Measurements from ENCODE around the gene OR51D1. TPM values are rescaled to one million over a fixed set of nuclear protein-coding genes. Genes with fewer than 3 reads are reported as not detected.

The OR51D1 gene
- total and polyA plus RNA-seq, 2 of the 8 experiments (the other 6 are each of a cell fraction or from before 2014, with no cell fraction given): not detected

- no peak within 1 kb of the TSS for H2AK5ac ChIP-seq (ENCODE audit: low read depth, low read length)
- no peak within 1 kb of the TSS for H2BK12ac ChIP-seq (ENCODE audit: low read depth, low read length)
- H3K79me1 ChIP-seq (ENCODE audit: low read depth, low read length): no peaks in the 10 kb centered on the region
- H2BK5ac ChIP-seq (ENCODE audit: low read depth, low read length): no peak within 1 kb of the TSS
- ChIA-PET POLR2A (ENCODE audit: partially characterized antibody) (interaction anchor here (1.4 kb wide), 1 partner anchor 10 kb away, joined by 3 read pairs; no protein-coding TSS in a partner anchor), CTCF (ENCODE audit: partially characterized antibody) (no interaction called here)
- H3K36me3 ChIP-seq (ENCODE audit: control insufficient read depth in 2 of 4, insufficient read depth in 4 of 4, low read length in 3 of 4): no peaks in the 10 kb centered on the region; a peak in 1 of 8 replicates
- no peak within 1 kb of the TSS for H3K4me2 ChIP-seq (ENCODE audit: insufficient read depth in 1 of 2, low read depth in 2 of 2, low read length in 2 of 2)
- no peak within 1 kb of the TSS for H2AFZ ChIP-seq (ENCODE audit: low read length)
- WGBS, 2 experiments (ENCODE audit: extremely low coverage in 1 of 2, insufficient coverage in 1 of 2, insufficient read length in 1 of 2, insufficient replicate concordance in 2 of 2, low coverage in 1 of 2, low lambda C conversion rate in 2 of 2, missing lambda C conversion rate in 1 of 2): 75% methylated on average over 1 of the region's 1 CpG; no CpG with 5 or more reads in 1 of the 2 experiments
- H2BK20ac ChIP-seq (ENCODE audit: low read length): no peak within 1 kb of the TSS
- no peaks in the 10 kb centered on the region; the same call in 1 of the 2 replicates for H3K23me2 ChIP-seq (ENCODE audit: low read depth, low read length)
- H3K4me3 ChIP-seq (ENCODE audit: extremely low read depth in 1 of 4, insufficient read depth in 2 of 4, low read depth in 3 of 4, low read length in 4 of 4): no peak within 1 kb of the TSS
- H4K8ac ChIP-seq (ENCODE audit: extremely low read depth, insufficient read depth, low read length): no peak within 1 kb of the TSS
- no peak for FAIRE-seq
- no peak within 1 kb of the TSS for H3K23ac ChIP-seq (ENCODE audit: insufficient read length)
- H3K56ac ChIP-seq (replicated peaks; ENCODE audit: insufficient read length, low read depth, low read length): no peak within 1 kb of the TSS
- TF ChIP-seq RFX5 (IDR thresholded peaks at IDR 0.05; ENCODE audit: borderline replicate concordance, low read depth, low read length): no peak
- TF ChIP-seq SIN3A (conservative IDR thresholded peaks at IDR 0.05 in 1 of 2, IDR thresholded peaks at IDR 0.05 in 1 of 2; ENCODE audit: low read depth in 1 of 2, low read length in 2 of 2): no peak
- TF ChIP-seq SUZ12 (IDR thresholded peaks at IDR 0.05; ENCODE audit: low read length): no peak
- no peak within 1 kb of the TSS for H2BK15ac ChIP-seq (ENCODE audit: low read length)
- no peak within 1 kb of the TSS for H3K27ac ChIP-seq (ENCODE audit: low read depth, low read length)
- no peak within 1 kb of the TSS for H3K14ac ChIP-seq (ENCODE audit: insufficient read length)
- H3K27me3 ChIP-seq (replicated peaks in 1 of 4; ENCODE audit: control insufficient read depth in 3 of 4, extremely low read depth in 1 of 4, insufficient read depth in 3 of 4, low read length in 3 of 4): no peaks in the 10 kb centered on the region
- H3K9me3 ChIP-seq (ENCODE audit: insufficient read depth in 2 of 2, low read depth in 1 of 2, low read length in 1 of 2): no peaks in the 10 kb centered on the region
- no peak within 1 kb of the TSS for H3K9ac ChIP-seq (replicated peaks in 1 of 4; ENCODE audit: extremely low read depth in 1 of 4, low read depth in 3 of 4, low read length in 3 of 4)
- H4K91ac ChIP-seq (replicated peaks; ENCODE audit: insufficient read length, low read length): no peak within 1 kb of the TSS
- no peaks in the 10 kb centered on the region for H4K20me1 ChIP-seq (replicated peaks in 1 of 2; ENCODE audit: control insufficient read depth in 1 of 2, insufficient read depth in 2 of 2, low read length in 2 of 2)
- no peaks in the 10 kb centered on the region for H3K4me1 ChIP-seq (replicated peaks in 1 of 4; ENCODE audit: control insufficient read depth in 3 of 4, insufficient read depth in 4 of 4, low read length in 3 of 4)
- no peak for DNase-seq (ENCODE audit: low read depth in 1 of 2, low spot score in 2 of 2)
- no peak within 1 kb of the TSS for H4K5ac ChIP-seq (ENCODE audit: insufficient read length, low read depth, low read length)
- no peak within 1 kb of the TSS for H3K4ac ChIP-seq (replicated peaks; ENCODE audit: insufficient read length, low read depth, low read length)
- H2BK120ac ChIP-seq (replicated peaks; ENCODE audit: low read depth, low read length): no peak within 1 kb of the TSS
- no peaks in the 10 kb centered on the region for H3K79me2 ChIP-seq (ENCODE audit: control insufficient read depth in 1 of 2, insufficient read depth in 2 of 2, low read length in 2 of 2)
- H3K18ac ChIP-seq (ENCODE audit: extremely low read depth, low read length): no peak within 1 kb of the TSS
Observed at GRCh38 chr11:4593739-4594138, 43.5 kb upstream of the OR51D1 start, which contains the start of gene OR52I1. TSS of gene OR52I1 (plus strand) at chr11:4594039. CDS start at chr11:4594039, 0 bp downstream.
